Raji (cell line): ENCODE measurements around the gene BST1.

ENCODE experiments used
- POLR2A ChIP-seq: IDR thresholded peaks from 2 replicates; pipeline ENCODE4 v1.6.1; 2011; ENCODE audit warnings: low read depth, low read length, control low read depth; ENCODE audit not compliant: insufficient read depth

BST1 gene

DNA sequence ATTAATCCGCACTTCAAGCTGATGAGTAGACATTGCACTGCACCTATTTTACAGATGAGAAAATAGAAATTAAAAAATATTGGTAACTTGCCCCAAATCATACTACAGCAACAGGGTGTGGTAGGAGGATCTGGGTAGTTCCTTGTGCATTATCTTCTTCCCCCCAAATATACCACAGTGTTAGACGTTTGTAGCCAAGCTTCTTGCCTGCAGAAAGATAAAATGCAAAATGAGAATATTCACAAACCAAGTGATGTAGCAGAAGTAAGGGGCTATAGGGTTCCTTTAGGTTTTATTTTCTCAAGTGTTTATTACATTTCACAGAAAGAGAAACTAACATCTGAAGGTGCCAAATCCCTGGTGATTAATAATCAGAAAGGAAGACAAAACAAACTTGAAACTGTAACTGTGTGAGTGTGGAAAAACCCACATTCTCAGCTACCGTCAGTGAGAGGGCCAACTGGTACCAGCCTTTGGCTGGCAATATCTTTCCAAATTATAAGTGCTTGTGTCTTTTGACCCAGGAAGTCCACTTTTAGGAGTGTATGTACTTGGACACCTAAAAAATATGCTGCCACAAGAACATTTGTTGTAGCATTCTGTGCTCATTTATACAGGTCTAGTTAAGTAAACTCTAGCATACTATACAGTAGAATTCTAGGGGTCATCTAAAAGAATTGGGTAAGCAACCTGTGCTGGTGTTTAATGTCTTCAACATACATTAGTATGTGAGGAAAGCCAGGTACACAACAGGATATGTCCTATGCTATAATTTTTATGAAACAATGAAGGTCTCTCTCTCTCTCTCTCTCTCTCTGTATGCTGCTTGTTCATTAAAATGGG lies 68.6 kb downstream of the BST1 start:
- no peak for TF ChIP-seq POLR2A

DNA sequence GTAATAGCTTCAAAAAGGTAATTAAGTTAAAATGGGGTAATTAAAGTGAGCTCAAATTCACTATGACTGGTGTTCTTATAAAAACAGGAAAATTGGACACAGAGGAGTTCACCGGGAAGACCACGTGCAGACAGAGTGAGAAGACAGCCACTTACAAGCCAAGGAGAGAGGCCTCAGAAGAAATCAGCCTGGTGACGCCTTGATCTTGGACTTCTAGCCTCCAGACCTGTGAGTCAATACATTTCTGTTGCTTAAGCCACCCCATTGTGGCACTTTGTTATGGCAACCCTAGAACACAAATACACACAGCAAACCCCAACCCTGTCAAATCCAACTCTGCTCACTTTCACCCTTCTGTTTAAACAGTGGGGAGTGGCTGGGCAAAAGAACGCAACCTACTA lies 71.2 kb downstream of the BST1 start:
- no peak for TF ChIP-seq POLR2A

DNA sequence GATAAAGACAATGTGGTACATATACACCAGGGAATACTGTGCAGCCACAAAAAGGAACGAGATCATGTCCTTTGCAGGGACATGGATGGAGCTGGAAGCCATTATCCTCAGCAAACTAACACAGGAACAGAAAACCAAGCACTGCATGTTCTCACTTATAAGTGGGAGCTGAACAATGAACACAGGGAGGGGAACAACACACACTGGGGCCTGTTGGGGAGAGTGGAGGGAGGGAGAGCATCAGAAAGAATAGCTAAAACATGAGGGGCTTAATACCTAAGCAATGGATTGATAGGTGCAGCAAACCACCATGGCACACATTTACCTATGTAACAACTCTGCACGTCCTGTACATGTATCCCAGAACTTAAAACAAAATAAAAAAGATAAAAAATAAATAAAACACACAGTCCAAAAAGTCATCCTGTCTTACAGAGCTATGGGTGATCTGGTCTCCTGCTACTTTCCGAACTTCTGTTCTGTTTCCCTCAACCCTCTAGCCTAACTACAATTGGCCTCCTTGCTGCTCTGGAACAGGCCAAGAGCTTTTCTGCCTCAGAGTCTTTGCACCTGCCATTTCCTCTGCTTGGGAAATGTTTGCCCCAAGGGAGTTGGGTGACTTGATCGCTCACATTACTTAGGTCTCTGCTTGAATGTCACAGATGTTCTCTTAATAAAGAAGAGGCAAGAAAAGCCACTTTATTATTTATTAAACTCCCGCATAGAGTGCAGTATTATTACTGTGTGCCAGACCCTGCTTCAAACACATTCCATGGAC lies 74.2 kb downstream of the BST1 start:
- 0 out of 2 replicates have a peak, but pooled peaks have one; percentile 17 for TF ChIP-seq POLR2A

DNA sequence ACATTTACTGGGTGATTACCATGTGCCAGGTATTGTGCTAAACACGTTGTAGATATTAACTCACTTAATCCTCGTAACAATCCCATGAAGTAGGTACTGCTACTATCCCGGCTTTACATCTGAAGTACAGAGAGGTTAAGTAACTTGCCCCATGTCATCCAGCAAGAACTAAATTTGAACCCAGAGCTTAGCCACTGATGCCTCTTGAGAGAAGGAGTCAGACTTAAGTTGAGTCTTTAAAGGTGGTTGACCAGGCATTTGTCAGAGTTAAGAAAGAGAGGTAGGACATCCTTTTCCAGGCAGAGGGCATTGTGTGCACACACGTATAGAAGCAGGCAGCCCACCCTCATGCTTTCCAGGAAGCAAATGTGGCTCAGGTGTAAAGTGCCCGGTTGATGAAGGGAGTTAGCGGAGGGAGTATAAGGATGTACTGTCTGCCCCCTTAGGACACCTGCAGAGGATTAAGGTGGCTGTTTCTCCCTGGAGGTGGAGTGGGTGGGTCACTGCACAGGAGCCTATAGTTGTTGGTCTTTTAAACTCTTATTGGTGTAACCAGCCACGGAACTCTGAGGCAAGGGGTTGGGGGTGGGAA lies 74.9 kb downstream of the BST1 start:
- no peak for TF ChIP-seq POLR2A

DNA sequence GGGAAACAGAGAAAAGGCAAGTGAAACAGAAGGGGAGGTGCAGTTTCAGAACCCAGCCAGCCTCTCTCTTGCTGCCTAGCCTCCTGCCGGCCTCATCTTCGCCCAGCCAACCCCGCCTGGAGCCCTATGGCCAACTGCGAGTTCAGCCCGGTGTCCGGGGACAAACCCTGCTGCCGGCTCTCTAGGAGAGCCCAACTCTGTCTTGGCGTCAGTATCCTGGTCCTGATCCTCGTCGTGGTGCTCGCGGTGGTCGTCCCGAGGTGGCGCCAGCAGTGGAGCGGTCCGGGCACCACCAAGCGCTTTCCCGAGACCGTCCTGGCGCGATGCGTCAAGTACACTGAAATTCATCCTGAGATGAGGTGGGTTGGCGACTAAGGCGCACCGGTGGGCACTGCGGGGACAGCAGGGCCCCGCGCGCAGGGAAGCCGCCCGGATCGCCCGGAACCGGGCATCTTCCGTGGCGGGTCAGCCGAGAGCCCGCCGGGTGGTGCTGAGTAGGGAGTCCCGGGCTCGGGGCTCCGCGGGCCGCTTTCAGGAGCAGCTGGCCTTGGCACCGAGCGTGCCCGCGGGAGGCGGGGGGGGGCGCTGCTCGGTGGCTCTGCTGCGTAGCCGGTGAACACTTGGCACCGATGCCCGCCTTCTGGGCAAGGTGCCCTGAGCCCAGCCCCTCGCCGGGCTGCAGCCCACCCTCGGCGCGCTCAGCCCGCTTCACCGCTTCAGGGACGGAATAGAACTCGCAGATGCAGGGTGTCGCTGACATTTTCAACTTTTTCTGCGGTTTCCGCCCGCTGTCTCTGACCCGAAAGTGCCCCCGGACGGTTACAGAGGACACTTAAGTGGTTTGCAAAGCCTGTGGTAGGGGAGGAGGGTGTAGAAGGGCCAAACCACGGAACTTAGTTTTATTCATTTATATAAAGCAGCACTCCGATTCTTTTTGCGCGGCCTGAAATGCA lies 75.7 kb downstream of the BST1 start, which contains the start of gene CD38:
Gene CD38 (plus strand): TSS at position 40 of the 953 bp plus-strand sequence. CDS start 87 bp downstream, at position 127.
- peak; percentile 98 for TF ChIP-seq POLR2A

DNA sequence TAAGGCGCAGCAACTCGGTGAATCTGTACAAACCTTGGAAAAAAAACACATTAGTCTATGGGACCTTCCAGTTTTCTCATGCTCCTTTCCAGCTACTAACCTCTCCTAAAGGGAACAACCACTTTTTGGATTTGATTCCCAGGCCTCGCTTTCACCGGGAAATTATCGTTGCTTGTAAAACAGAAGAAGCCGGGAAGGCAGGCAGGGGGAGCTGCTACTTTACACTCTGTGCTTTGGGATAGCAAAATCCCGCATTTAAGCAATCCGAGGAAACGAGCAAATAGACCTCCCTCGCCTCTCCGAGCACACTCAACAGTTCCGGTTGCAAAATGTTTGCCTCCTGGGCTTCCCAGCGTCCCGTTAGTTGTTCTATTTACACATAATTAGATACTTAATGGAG lies 76.4 kb downstream of the BST1 start:
- TF ChIP-seq POLR2A: no peak

DNA sequence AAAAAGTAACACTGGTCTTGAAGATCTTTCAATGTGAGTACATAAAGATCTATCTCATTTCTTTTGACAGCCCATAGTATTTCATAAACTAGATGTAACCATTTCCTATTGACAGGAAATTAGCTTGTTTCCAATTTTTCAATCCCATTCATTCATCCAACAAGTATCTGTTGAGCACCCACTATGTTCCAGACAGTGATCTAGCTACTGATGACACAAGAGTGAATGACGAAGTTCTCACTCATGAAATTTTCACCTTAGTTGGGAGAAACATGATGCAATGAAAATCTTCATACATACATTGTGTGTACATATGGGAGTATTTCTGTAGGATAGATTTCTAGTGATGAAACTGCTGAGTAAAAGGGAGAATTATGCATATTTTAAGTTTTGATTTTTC lies 76.9 kb downstream of the BST1 start:
- TF ChIP-seq POLR2A: no peak

DNA sequence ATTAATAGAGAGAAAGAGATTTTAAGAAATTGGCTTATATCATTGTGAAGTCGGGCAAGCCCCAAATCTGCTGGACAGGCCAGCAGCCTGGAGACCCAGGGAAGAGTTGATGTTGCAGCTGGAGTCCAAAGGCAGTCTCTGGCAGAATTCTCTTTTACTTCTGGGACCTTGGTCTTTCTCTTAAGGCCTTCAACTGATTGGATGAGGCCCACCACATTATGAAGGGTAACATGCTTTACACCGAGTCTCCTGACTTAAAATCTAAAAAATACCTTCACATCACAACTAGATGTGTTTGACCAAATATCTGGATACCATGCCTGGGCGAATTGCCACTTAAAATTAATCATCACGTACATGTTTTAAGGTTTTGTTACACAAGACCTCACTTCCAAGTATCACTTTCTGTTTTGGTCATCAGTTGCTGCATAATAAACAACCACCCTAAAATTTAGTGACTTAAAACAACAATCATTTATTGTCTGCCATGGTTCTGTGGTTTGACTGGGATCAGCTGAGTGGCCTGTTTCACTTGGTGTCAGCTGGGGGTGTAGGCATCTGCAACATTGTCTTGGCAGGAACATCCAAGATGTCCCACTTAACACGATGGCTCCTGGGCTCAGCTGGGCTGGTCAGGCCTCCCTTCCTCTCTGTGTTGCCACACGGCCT lies 78.7 kb downstream of the BST1 start:
- 0 out of 2 replicates have a peak, but pooled peaks have one; percentile 22 for TF ChIP-seq POLR2A
